Spinal cord (tissue), 10 donors: Measurements from ENCODE around the gene C1QTNF6. TPM values are rescaled to one million over a fixed set of nuclear protein-coding genes. Genes with fewer than 3 reads are reported as not detected.
A peak's percentile ranks its signal among the peaks of the same experiment; 100 is the strongest.

ENCODE experiments used
- DNase-seq, 6 donors: peaks; one replicate each; pipeline versions ENCODE4 v3.0.0 to v3.0.0-alpha.2; 2013 to 2015; ENCODE audit warnings: low spot score in 6 of 6, low read depth in 4 of 6
- H3K27ac ChIP-seq: one replicate; pipeline ENCODE4 v1.5.1; 2013; ENCODE audit warnings: low read depth, low read length, control low read depth
- H3K27me3 ChIP-seq: one replicate; pipeline ENCODE4 v1.6.1; 2013; ENCODE audit warnings: low read length; ENCODE audit not compliant: control insufficient read depth, insufficient read depth
- H3K36me3 ChIP-seq: one replicate; pipeline ENCODE4 v1.6.1; 2013; ENCODE audit warnings: low read length; ENCODE audit not compliant: control insufficient read depth, insufficient read depth
- H3K4me1 ChIP-seq: one replicate; pipeline ENCODE4 v1.6.1; 2013; ENCODE audit warnings: low read length; ENCODE audit not compliant: control insufficient read depth, insufficient read depth
- H3K4me3 ChIP-seq: one replicate; pipeline ENCODE4 v1.5.1; 2013; ENCODE audit warnings: low read depth, low read length, control low read depth
- H3K9me3 ChIP-seq: one replicate; pipeline ENCODE4 v1.6.1; 2013; ENCODE audit warnings: low read length; ENCODE audit not compliant: control insufficient read depth, insufficient read depth
- WGBS: methylation state at CpG from one replicate; pipeline ENCODE4 v1.1.5; 2013; ENCODE audit warnings: missing lambda C conversion rate; ENCODE audit not compliant: insufficient coverage; 5-methylcytosine and 5-hydroxymethylcytosine counted together
- polyA plus RNA-seq, 2 donors: library from polyadenylated mRNA; unstranded; fragments of 120-200 nt; gene quantifications; one replicate each; pipeline ENCODE4 v1.2.1, GENCODE V29; 2013; ENCODE audit not compliant: insufficient read length in 2 of 2
- total RNA-seq, 2 donors: library from RNA; depleted of rRNA in 1 of 2; stranded (reverse); fragments of 120-200 nt in 1 of 2; fragments of >200 nt in 1 of 2; gene quantifications; one replicate each; pipeline versions ENCODE4 v1.2.3 to v1.2.4, GENCODE V29; 2013 to 2014
- donor health status: healthy.

The C1QTNF6 gene
- total and polyA plus RNA-seq, 4 donors: 7.5 to 15.1 (median 12.9) TPM

GRCh38 chr22:37192741-37193140 lies 4.7 kb upstream of the C1QTNF6 start:
- 100% methylated on average over 1 of the region's 1 CpG for WGBS
- Histone ChIP-seq H3K27ac (no peak overlapping the region), H3K9me3 (no peaks in the 10 kb centered on the region), H3K36me3 (peaks cover 3% of the 10 kb centered on the region), H3K27me3 (no peaks in the 10 kb centered on the region), H3K4me3 (no peak overlapping the region), H3K4me1 (peaks cover 30% of the 10 kb centered on the region)
- no peak for DNase-seq

- Histone ChIP-seq H3K27me3 (no peaks in the 10 kb centered on the region), H3K4me3 (no peak overlapping the region), H3K9me3 (no peaks in the 10 kb centered on the region), H3K36me3 (peaks cover 3% of the 10 kb centered on the region), H3K4me1 (peaks cover 28% of the 10 kb centered on the region), H3K27ac (no peak overlapping the region)
- WGBS: 100% methylated on average over 1 of the region's 2 CpGs
- no peak for DNase-seq
Measured at GRCh38 chr22:37192204-37192603, 4.2 kb upstream of the C1QTNF6 start.

- no peaks in the 10 kb centered on the region for H3K27me3 ChIP-seq
- DNase-seq: no peak
- WGBS: 100% methylated on average over 1 of the region's 4 CpGs
- H3K27ac ChIP-seq: no peak overlapping the region
- no peaks in the 10 kb centered on the region for H3K36me3 ChIP-seq
- H3K4me1 ChIP-seq: peaks cover 19% of the 10 kb centered on the region
- H3K4me3 ChIP-seq: no peak overlapping the region
- no peaks in the 10 kb centered on the region for H3K9me3 ChIP-seq
Measured at GRCh38 chr22:37190262-37190780, 2.3 kb upstream of the C1QTNF6 start.

GRCh38 chr22:37188901-37189466 lies 937 bp upstream of the C1QTNF6 start:
- 67% methylated on average over 1 of the region's 2 CpGs for WGBS
- H3K36me3 ChIP-seq: peaks cover 4% of the 10 kb centered on the region
- DNase-seq: peak in 1 of 6 donors; percentile 7
- H3K27me3 ChIP-seq: no peaks in the 10 kb centered on the region
- H3K4me3 ChIP-seq: no peak overlapping the region
- peak overlapping the region; percentile 90 for H3K27ac ChIP-seq
- H3K4me1 ChIP-seq: peaks cover 19% of the 10 kb centered on the region
- H3K9me3 ChIP-seq: no peaks in the 10 kb centered on the region

GRCh38 chr22:37187552-37187890 lies 526 bp downstream of the C1QTNF6 start:
- peaks cover 4% of the 10 kb centered on the region for H3K36me3 ChIP-seq
- peaks cover 19% of the 10 kb centered on the region for H3K4me1 ChIP-seq
- H3K27ac ChIP-seq: peak overlapping the region; percentile 90
- H3K27me3 ChIP-seq: no peaks in the 10 kb centered on the region
- 17% methylated on average over 4 of the region's 5 CpGs for WGBS
- H3K4me3 ChIP-seq: peak overlapping the region; percentile 38
- no peak for DNase-seq
- H3K9me3 ChIP-seq: no peaks in the 10 kb centered on the region

- H3K27ac ChIP-seq: peak overlapping the region; percentile 90
- no peak for DNase-seq
- WGBS: no CpG with 5 or more reads among the region's 4 CpGs
- peaks cover 19% of the 10 kb centered on the region for H3K4me1 ChIP-seq
- H3K27me3 ChIP-seq: no peaks in the 10 kb centered on the region
- H3K4me3 ChIP-seq: no peak overlapping the region
- peaks cover 9% of the 10 kb centered on the region for H3K36me3 ChIP-seq
- H3K9me3 ChIP-seq: no peaks in the 10 kb centered on the region
Measured at GRCh38 chr22:37186997-37187522, 987 bp downstream of the C1QTNF6 start.

GRCh38 chr22:37186228-37186996 lies 1.6 kb downstream of the C1QTNF6 start:
- peak overlapping the region; percentile 90 for H3K27ac ChIP-seq
- peaks cover 12% of the 10 kb centered on the region for H3K36me3 ChIP-seq
- no peak overlapping the region for H3K4me3 ChIP-seq
- H3K4me1 ChIP-seq: peaks cover 19% of the 10 kb centered on the region
- no peaks in the 10 kb centered on the region for H3K9me3 ChIP-seq
- H3K27me3 ChIP-seq: no peaks in the 10 kb centered on the region
- 87% methylated on average over 2 of the region's 9 CpGs for WGBS
- peak in 2 of 6 donors; percentile 76 to 83 for DNase-seq

GRCh38 chr22:37185646-37186227 lies 2.3 kb downstream of the C1QTNF6 start:
- H3K4me3 ChIP-seq: no peak overlapping the region
- no peak overlapping the region for H3K27ac ChIP-seq
- H3K9me3 ChIP-seq: no peaks in the 10 kb centered on the region
- no peak for DNase-seq
- no peaks in the 10 kb centered on the region for H3K27me3 ChIP-seq
- WGBS: 82% methylated on average over 7 of the region's 13 CpGs
- H3K4me1 ChIP-seq: peaks cover 19% of the 10 kb centered on the region
- peaks cover 12% of the 10 kb centered on the region for H3K36me3 ChIP-seq

- Histone ChIP-seq H3K9me3 (no peaks in the 10 kb centered on the region), H3K4me3 (no peak overlapping the region), H3K27ac (no peak overlapping the region), H3K4me1 (peaks cover 19% of the 10 kb centered on the region), H3K36me3 (peaks cover 12% of the 10 kb centered on the region), H3K27me3 (no peaks in the 10 kb centered on the region)
- DNase-seq: no peak
- WGBS: 89% methylated on average over 9 of the region's 18 CpGs
Measured at GRCh38 chr22:37184816-37185541, 3.1 kb downstream of the C1QTNF6 start.
